T-helper 9 cell (primary cell): ENCODE measurements around the gene KLHL12.
"Not testable (repeated sequence)": the region's sequence is repeated elsewhere in the genome, so short reads cannot be mapped to it uniquely, and the experiment has no call there.

ENCODE experiments used
- DNase-seq: peaks from one replicate; pipeline ENCODE4 v3.0.0-alpha.2; 2020

The KLHL12 gene

GRCh38 chr1:202945483-202945882 is 18.4 kb upstream of the KLHL12 start:
- DNase-seq, result no peak

- DNase-seq, result no peak
Observed at GRCh38 chr1:202944438-202944921, 17.4 kb upstream of the KLHL12 start.

- DNase-seq, result no peak
Observed at GRCh38 chr1:202942426-202942825, 15.4 kb upstream of the KLHL12 start.

- no peak for DNase-seq
Observed at GRCh38 chr1:202941372-202941771, 14.3 kb upstream of the KLHL12 start.

GRCh38 chr1:202940561-202940960 is 13.5 kb upstream of the KLHL12 start:
- DNase-seq, result no peak

- DNase-seq, result no peak
Observed at GRCh38 chr1:202938287-202938925, 11.4 kb upstream of the KLHL12 start.

GRCh38 chr1:202936409-202936808 is 9.4 kb upstream of the KLHL12 start:
- DNase-seq, result not testable (repeated sequence)

- no peak for DNase-seq
Observed at GRCh38 chr1:202935844-202936243, 8.8 kb upstream of the KLHL12 start.

GRCh38 chr1:202934755-202935154 is 7.7 kb upstream of the KLHL12 start:
- no peak for DNase-seq

GRCh38 chr1:202932476-202932875 is 5.4 kb upstream of the KLHL12 start:
- DNase-seq, result no peak

- no peak for DNase-seq
Observed at GRCh38 chr1:202923533-202923932, 3.5 kb downstream of the KLHL12 start.

- DNase-seq, result no peak
Observed at GRCh38 chr1:202919615-202920014, 7.4 kb downstream of the KLHL12 start.

- no peak for DNase-seq
Observed at GRCh38 chr1:202915146-202915545, 11.9 kb downstream of the KLHL12 start.

- not testable (repeated sequence) for DNase-seq
Observed at GRCh38 chr1:202912476-202912875, 14.6 kb downstream of the KLHL12 start.

GRCh38 chr1:202909494-202909893 is 17.5 kb downstream of the KLHL12 start:
- no peak for DNase-seq

- no peak for DNase-seq
Observed at GRCh38 chr1:202908998-202909397, 18.0 kb downstream of the KLHL12 start.

- no peak for DNase-seq
Observed at GRCh38 chr1:202905331-202905730, 21.7 kb downstream of the KLHL12 start.

- not testable (repeated sequence) for DNase-seq
Observed at GRCh38 chr1:202903808-202904207, 23.2 kb downstream of the KLHL12 start.

GRCh38 chr1:202901555-202901954 is 25.5 kb downstream of the KLHL12 start:
- no peak for DNase-seq

- DNase-seq, result no peak
Observed at GRCh38 chr1:202892501-202892900, 34.5 kb downstream of the KLHL12 start.

- no peak for DNase-seq
Observed at GRCh38 chr1:202890392-202890791, 36.6 kb downstream of the KLHL12 start.

- peak; percentile 93 for DNase-seq
Observed at GRCh38 chr1:202888531-202889360, 38.3 kb downstream of the KLHL12 start, which contains the start of gene RABIF. Gene RABIF, minus strand, starts transcription at chr1:202889149. Its CDS starts 51 bp downstream, at chr1:202889098.

GRCh38 chr1:202888221-202888530 is 38.9 kb downstream of the KLHL12 start:
- DNase-seq, result no peak

GRCh38 chr1:202880961-202881460 is 46.0 kb downstream of the KLHL12 start:
- no peak for DNase-seq
